H1 (cell line): ENCODE measurements around the gene SIGLEC7. TPM values are rescaled to one million over a fixed set of nuclear protein-coding genes. Genes with fewer than 3 reads are reported as not detected.

Experiments used
- CTCF ChIA-PET: fragments of 300-600 bp; sonication (Branson Sonifier 250); formaldehyde crosslinking; loops from one replicate; lab custom pipeline; 2021; ENCODE audit not compliant: partially characterized antibody; lab: Charles Lee
- POLR2A ChIA-PET: fragments of 300-600 bp; sonication (Branson Sonifier 250); formaldehyde crosslinking; loops from one replicate; lab custom pipeline; 2021; ENCODE audit warnings: inconsistent platforms; ENCODE audit not compliant: partially characterized antibody; lab: Charles Lee
- DNase-seq, 2 experiments: peaks; one replicate each; pipeline versions ENCODE4 v3.0.0 to v3.0.0-alpha.2; 2010 to 2022; ENCODE audit warnings: low spot score in 2 of 2, low read depth in 1 of 2, mixed read lengths in 1 of 2
- FAIRE-seq: peaks from 2 replicates; lab custom pipeline; 2011; peaks lifted over from hg19 to GRCh38; lab: Jason Lieb, UNC
- H2AFZ ChIP-seq: 2 replicates; pipeline ENCODE4 v1.8.1; 2012; ENCODE audit warnings: low read length, inconsistent platforms
- H2AK5ac ChIP-seq: 2 replicates; pipeline ENCODE4 v1.6.1; 2013; ENCODE audit warnings: low read depth, low read length
- H2BK120ac ChIP-seq: replicated peaks from 2 replicates; pipeline ENCODE3; 2013; ENCODE audit warnings: low read depth, low read length, inconsistent platforms
- H2BK12ac ChIP-seq: 2 replicates; pipeline ENCODE4 v1.6.1; 2013; ENCODE audit warnings: low read depth, low read length
- H2BK15ac ChIP-seq: 2 replicates; pipeline ENCODE4 v1.6.1; 2013; ENCODE audit warnings: low read length
- H2BK20ac ChIP-seq: 2 replicates; pipeline ENCODE4 v1.6.1; 2013; ENCODE audit warnings: low read length
- H2BK5ac ChIP-seq: 2 replicates; pipeline ENCODE4 v1.6.1; 2013; ENCODE audit warnings: low read depth, low read length
- H3K14ac ChIP-seq: 2 replicates; pipeline ENCODE4 v1.6.1; 2013; ENCODE audit warnings: inconsistent platforms; ENCODE audit not compliant: insufficient read length
- H3K18ac ChIP-seq: 2 replicates; pipeline ENCODE4 v1.6.1; 2013; ENCODE audit warnings: low read length; ENCODE audit errors: extremely low read depth
- H3K23ac ChIP-seq: 2 replicates; pipeline ENCODE4 v1.6.1; 2013; ENCODE audit warnings: inconsistent platforms; ENCODE audit not compliant: insufficient read length
- H3K23me2 ChIP-seq: 2 replicates; pipeline ENCODE4 v1.6.1; 2013; ENCODE audit warnings: low read depth, low read length
- H3K27ac ChIP-seq: 2 replicates; pipeline ENCODE4 v1.6.1; 2011; ENCODE audit warnings: low read depth, low read length, inconsistent platforms
- H3K27me3 ChIP-seq, 4 experiments: replicated peaks in 1 of 4; 1 replicate in 1 of 4; 2 replicates in 3 of 4; pipeline versions ENCODE4 v1.6.1 to v1.8.1; 2011 to 2013; ENCODE audit warnings: low read length in 3 of 4, mild to moderate bottlenecking in 3 of 4, inconsistent platforms in 2 of 4, mixed read lengths in 2 of 4, moderate library complexity in 1 of 4; ENCODE audit not compliant: control insufficient read depth in 3 of 4, insufficient read depth in 3 of 4; ENCODE audit errors: extremely low read depth in 1 of 4
- H3K36me3 ChIP-seq, 4 experiments: 2 replicates each; pipeline versions ENCODE4 v1.6.1 to v1.8.1; 2011 to 2013; ENCODE audit warnings: mild to moderate bottlenecking in 4 of 4, low read length in 3 of 4, moderate library complexity in 2 of 4, control low read depth in 1 of 4, inconsistent platforms in 1 of 4; ENCODE audit not compliant: insufficient read depth in 4 of 4, control insufficient read depth in 2 of 4
- H3K4ac ChIP-seq: replicated peaks from 2 replicates; pipeline ENCODE3; 2013; ENCODE audit warnings: low read length, low read depth, mixed read lengths, inconsistent platforms; ENCODE audit not compliant: insufficient read length
- H3K4me1 ChIP-seq, 4 experiments: replicated peaks in 1 of 4; 1 replicate in 1 of 4; 2 replicates in 3 of 4; pipeline versions ENCODE4 v1.6.1 to v1.8.1; 2011 to 2013; ENCODE audit warnings: low read length in 3 of 4, inconsistent platforms in 2 of 4, mixed read lengths in 1 of 4; ENCODE audit not compliant: insufficient read depth in 4 of 4, control insufficient read depth in 3 of 4
- H3K4me2 ChIP-seq, 2 experiments: 2 replicates each; pipeline versions ENCODE4 v1.6.1 to v1.8.1; 2011 to 2013; ENCODE audit warnings: low read depth in 2 of 2, low read length in 2 of 2, control low read depth in 1 of 2, inconsistent platforms in 1 of 2, mild to moderate bottlenecking in 1 of 2; ENCODE audit not compliant: insufficient read depth in 1 of 2
- H3K4me3 ChIP-seq, 4 experiments: fragments of 200-600, 300-600 bp in 1 of 4; sonication (generic), shearing (Covaris generic), sonication (Bioruptor Twin) in 1 of 4; 2 replicates each; pipeline versions ENCODE4 v1.5.1 to v1.8.1; 2011 to 2016; ENCODE audit warnings: low read length in 4 of 4, low read depth in 3 of 4, control low read depth in 2 of 4, inconsistent platforms in 2 of 4, mild to moderate bottlenecking in 2 of 4, mixed read lengths in 1 of 4, moderate library complexity in 1 of 4; ENCODE audit not compliant: insufficient read depth in 2 of 4; ENCODE audit errors: extremely low read depth in 1 of 4
- H3K56ac ChIP-seq: replicated peaks from 2 replicates; pipeline ENCODE3; 2013; ENCODE audit warnings: low read depth, mild to moderate bottlenecking, mixed read lengths, low read length, inconsistent platforms; ENCODE audit not compliant: insufficient read length
- H3K79me1 ChIP-seq: 2 replicates; pipeline ENCODE4 v1.6.1; 2013; ENCODE audit warnings: low read depth, low read length, control low read depth
- H3K79me2 ChIP-seq, 2 experiments: 2 replicates each; pipeline versions ENCODE4 v1.6.1 to v1.8.1; 2012 to 2013; ENCODE audit warnings: low read length in 2 of 2, mild to moderate bottlenecking in 2 of 2, inconsistent platforms in 1 of 2; ENCODE audit not compliant: insufficient read depth in 2 of 2, control insufficient read depth in 1 of 2
- H3K9ac ChIP-seq, 4 experiments: replicated peaks in 1 of 4; 1 replicate in 1 of 4; 2 replicates in 3 of 4; pipeline versions ENCODE4 v1.6.1 to v1.8.1; 2011 to 2013; ENCODE audit warnings: low read depth in 3 of 4, low read length in 3 of 4, control low read depth in 2 of 4, mild to moderate bottlenecking in 2 of 4, moderate library complexity in 2 of 4, inconsistent platforms in 1 of 4; ENCODE audit errors: extremely low read depth in 1 of 4
- H3K9me3 ChIP-seq, 2 experiments: 2 replicates each; pipeline versions ENCODE4 v1.6.1 to v1.8.1; 2012 to 2013; ENCODE audit warnings: mild to moderate bottlenecking in 2 of 2, moderate library complexity in 2 of 2, control low read depth in 1 of 2, inconsistent platforms in 1 of 2, low read depth in 1 of 2, low read length in 1 of 2, mixed read lengths in 1 of 2; ENCODE audit not compliant: insufficient read depth in 2 of 2
- H4K20me1 ChIP-seq, 2 experiments: replicated peaks in 1 of 2; 2 replicates each; pipeline versions ENCODE3 to v1.8.1; 2011 to 2013; ENCODE audit warnings: inconsistent platforms in 2 of 2, low read length in 2 of 2, mild to moderate bottlenecking in 1 of 2; ENCODE audit not compliant: insufficient read depth in 2 of 2, control insufficient read depth in 1 of 2
- H4K5ac ChIP-seq: 2 replicates; pipeline ENCODE4 v1.6.1; 2013; ENCODE audit warnings: low read length, low read depth, mixed read lengths, inconsistent platforms; ENCODE audit not compliant: insufficient read length
- H4K8ac ChIP-seq: 2 replicates; pipeline ENCODE4 v1.8.0; 2013; ENCODE audit warnings: mild to moderate bottlenecking, moderate library complexity, low read length, inconsistent platforms; ENCODE audit not compliant: insufficient read depth; ENCODE audit errors: extremely low read depth
- H4K91ac ChIP-seq: replicated peaks from 2 replicates; pipeline ENCODE3; 2013; ENCODE audit warnings: low read length, mixed read lengths, inconsistent platforms; ENCODE audit not compliant: insufficient read length
- ASH2L ChIP-seq: fragments of 200-600, 300-600 bp; sonication (generic); IDR thresholded peaks from one replicate; pipeline ENCODE4 v1.7.1; 2017; ENCODE audit warnings: low read length
- CBX5 ChIP-seq: fragments of 300-800, 300-1000 bp; sonication (generic); IDR thresholded peaks from 2 replicates; pipeline ENCODE4 v1.7.1; 2016; ENCODE audit warnings: antibody characterized with exemption, low read length, low read depth
- POLR2A ChIP-seq, 2 experiments: IDR thresholded peaks; 1 replicate in 1 of 2; 2 replicates in 1 of 2; pipeline ENCODE4 v1.6.1; 2011; ENCODE audit warnings: low read depth in 2 of 2, low read length in 2 of 2, mild to moderate bottlenecking in 2 of 2; ENCODE audit errors: control extremely low read depth in 1 of 2
- SP2 ChIP-seq: IDR thresholded peaks from 2 replicates; pipeline ENCODE4 v1.6.1; 2012; ENCODE audit warnings: mild to moderate bottlenecking, low read length, inconsistent platforms
- WGBS, 2 experiments: shearing (Covaris generic) in 1 of 2; methylation state at CpG; one replicate each; pipeline versions ENCODE4 v1.1.6 to v1.1.7; 2013 to 2015; ENCODE audit warnings: low lambda C conversion rate in 2 of 2, mixed read lengths in 2 of 2, inconsistent platforms in 1 of 2, low coverage in 1 of 2, missing lambda C conversion rate in 1 of 2; ENCODE audit not compliant: insufficient replicate concordance in 2 of 2, insufficient coverage in 1 of 2, insufficient read length in 1 of 2; ENCODE audit errors: extremely low coverage in 1 of 2, missing lambda C conversion rate in 1 of 2; 5-methylcytosine and 5-hydroxymethylcytosine counted together
- polyA plus RNA-seq, 7 experiments: library from polyadenylated mRNA; depleted of rRNA in 3 of 7; stranded (reverse) in 5 of 7; unstranded in 2 of 7; fragments of >200 nt in 5 of 7; fragments of 200-250 nt in 2 of 7; gene quantifications; 1 replicate in 5 of 7; 2 replicates in 1 of 7; 4 replicates in 1 of 7; pipeline versions ENCODE4 v1.2.1 to v1.2.3, GENCODE V29; 2011 to 2013; ENCODE audit warnings: missing spikeins in 2 of 7, mixed read lengths in 2 of 7
- total RNA-seq: library from RNA; stranded (reverse); fragmentation: NEBNext Ultra II Directional; extraction: Animal tissue kit (Norgen Biotek cat#: 25700); gene quantifications from 2 replicates; pipeline ENCODE4 v1.2.1, GENCODE V29; 2021

The SIGLEC7 gene
- total and polyA plus RNA-seq, 2 of the 8 experiments (the other 6 are each of a cell fraction or from before 2014, with no cell fraction given): not detected

DNA sequence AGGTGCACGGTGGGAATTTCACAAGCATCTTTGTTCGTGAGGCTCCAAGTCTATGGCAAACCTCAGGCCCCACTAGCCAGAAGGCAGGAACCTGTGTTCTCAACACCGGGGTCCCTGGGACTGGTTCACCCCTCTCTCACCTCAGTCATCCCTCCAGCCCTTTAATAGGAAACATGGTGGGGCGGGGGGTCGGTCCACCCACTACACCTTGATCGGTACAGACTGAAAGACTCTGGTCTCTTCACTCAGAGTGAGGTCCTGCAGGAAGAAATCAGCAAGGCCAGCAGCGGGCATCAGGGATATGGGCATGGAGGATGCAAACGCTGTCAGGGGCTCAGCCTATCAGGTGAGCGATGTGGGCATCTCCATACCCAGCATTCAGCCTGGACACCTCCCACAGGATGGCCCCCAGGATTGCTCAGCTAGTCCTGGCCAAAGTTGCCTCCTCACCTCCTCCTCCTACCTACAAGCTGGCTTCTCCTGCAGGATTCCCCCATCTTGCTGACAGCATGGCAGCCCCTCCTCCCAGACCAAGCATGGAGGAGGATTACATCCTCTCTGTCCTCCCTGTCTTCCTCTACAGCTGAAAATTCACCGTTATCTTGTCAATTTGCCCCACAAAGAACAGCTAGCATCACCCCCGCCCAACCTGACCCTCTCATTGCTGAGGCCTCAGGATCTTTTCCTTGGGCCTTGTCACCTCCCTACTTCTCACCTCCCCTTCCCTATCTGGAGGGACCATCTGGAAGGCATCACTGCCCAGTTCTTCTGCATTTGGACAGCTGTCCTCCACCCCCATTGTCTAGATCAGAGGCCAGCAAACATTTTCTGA lies 45.5 kb downstream of the SIGLEC7 start:
- Histone ChIP-seq H2BK20ac (no peak overlapping the region), H4K20me1 (no peaks in the 10 kb centered on the region), H3K23me2 (no peaks in the 10 kb centered on the region), H3K9ac (no peak overlapping the region), H3K36me3 (0 out of 8 replicates have a peak, but pooled peaks cover 0 to 2% (median 0%) of the 10 kb centered on the region in 4 experiments), H3K27me3 (peaks cover 0 to 6% (median 0%) of the 10 kb centered on the region in 4 experiments; a peak in 2 of 7 replicates), H3K18ac (no peak overlapping the region), H2BK120ac (no peak overlapping the region), H3K4me2 (no peak overlapping the region), H2AFZ (no peak overlapping the region), H3K56ac (no peak overlapping the region), H3K79me1 (no peaks in the 10 kb centered on the region), H4K5ac (no peak overlapping the region), H2BK12ac (no peak overlapping the region), H2BK15ac (no peak overlapping the region), H4K8ac (no peak overlapping the region), H3K9me3 (no peaks in the 10 kb centered on the region), H2AK5ac (0 out of 2 replicates have a peak overlapping the region, but pooled peaks have one; percentile 6), H3K4me1 (no peaks in the 10 kb centered on the region; a peak in 1 of 7 replicates), H3K4ac (no peak overlapping the region), H3K14ac (no peak overlapping the region), H3K23ac (no peak overlapping the region), H3K4me3 (no peak overlapping the region), H2BK5ac (no peak overlapping the region), H3K79me2 (no peaks in the 10 kb centered on the region), H3K27ac (no peak overlapping the region), H4K91ac (no peak overlapping the region)
- WGBS, 2 experiments: 85% methylated on average over 10 of the region's 11 CpGs; no CpG with 5 or more reads in 1 of the 2 experiments
- ChIA-PET CTCF (interaction anchor here (1.4 to 2.8 kb wide), 5 partner anchors 10 to 234 kb away, joined by 3 to 14 read pairs (median 4); no protein-coding TSS in a partner anchor), POLR2A (no interaction called here)
- FAIRE-seq (no peak), DNase-seq (no peak)
- no peak for TF ChIP-seq CBX5
- no peak for TF ChIP-seq ASH2L
- no peak for TF ChIP-seq POLR2A (IDR thresholded peaks at IDR 0.05; ENCODE audit: control extremely low read depth in 1 of 2, low read depth in 2 of 2, low read length in 2 of 2)
- TF ChIP-seq SP2: no peak
